Sigmoid colon (tissue), 7 donors: ENCODE data around the gene MEF2A. TPM values are rescaled to one million over a fixed set of nuclear protein-coding genes. Genes with fewer than 3 reads are reported as not detected.
A peak's percentile ranks its signal among the peaks of the same experiment; 100 is the strongest.

Experiments
- DNase-seq: peaks from one replicate; pipeline ENCODE4 v3.0.0-alpha.2; 2019
- H3K27ac ChIP-seq, 4 donors: fragments of 200-600 bp; sonication (generic); one replicate each; pipeline ENCODE4 v1.5.1; 2016 to 2019; ENCODE audit warnings: mild to moderate bottlenecking in 1 of 4
- H3K27me3 ChIP-seq, 3 donors: fragments of 200-600 bp; sonication (generic); one replicate each; pipeline ENCODE4 v1.5.1; 2019; ENCODE audit warnings: mild to moderate bottlenecking in 1 of 3
- H3K36me3 ChIP-seq, 4 donors: fragments of 200-600 bp; sonication (generic); one replicate each; pipeline ENCODE4 v1.5.1; 2016 to 2019
- H3K4me1 ChIP-seq, 4 donors: fragments of 200-600 bp; sonication (generic); one replicate each; pipeline ENCODE4 v1.5.1; 2017 to 2019
- H3K4me3 ChIP-seq, 4 donors: fragments of 200-600 bp; sonication (generic); one replicate each; pipeline ENCODE4 v1.5.1; 2017 to 2019; ENCODE audit warnings: mild to moderate bottlenecking in 2 of 4, moderate library complexity in 1 of 4
- H3K9me3 ChIP-seq, 4 donors: fragments of 200-600 bp in 3 of 4; sonication (generic) in 3 of 4; one replicate each; pipeline versions ENCODE4 v1.5.1 to v1.6.1; 2013 to 2019
- EP300 ChIP-seq, 4 donors: sonication (generic); formaldehyde crosslinking; IDR thresholded peaks; one replicate each; pipeline ENCODE4 v1.6.1; 2017; ENCODE audit warnings: antibody characterized with exemption in 4 of 4
- POLR2A ChIP-seq, 2 donors: fragments of 450-650 bp; IDR thresholded peaks; one replicate each; pipeline ENCODE4 v1.6.1; 2016; ENCODE audit warnings: antibody characterized with exemption in 2 of 2, mild to moderate bottlenecking in 2 of 2, moderate library complexity in 2 of 2
- POLR2AphosphoS5 ChIP-seq, 4 donors: sonication (generic); formaldehyde crosslinking; IDR thresholded peaks; one replicate each; pipeline ENCODE4 v1.6.1; 2017; ENCODE audit warnings: antibody characterized with exemption in 4 of 4
- WGBS, 2 donors: extraction: QIAGEN DNeasy Blood & Tissue Kit; methylation state at CpG; one replicate each; pipeline ENCODE4 v1.1.7; 2013; 5-methylcytosine and 5-hydroxymethylcytosine counted together
- intact Hi-C: fragments of 100-400 bp; cut with DNase I; formaldehyde crosslinking; loops from one replicate; pipeline ENCODE4 v1.15.1; 2023
- polyA plus RNA-seq, 3 donors: library from polyadenylated mRNA; stranded (reverse); fragments of 200-250 nt; gene quantifications; one replicate each; pipeline ENCODE4 v1.2.3, GENCODE V29; 2013
- total RNA-seq, 4 donors: library from RNA; depleted of rRNA; stranded (reverse); fragments of >200 nt; gene quantifications; one replicate each; pipeline ENCODE4 v1.1.0, GENCODE V29; 2016
- TF ChIP-seq, protein P1 (sequence below), 4 experiments: fragments of 450-650 bp in 3 of 4; fragments of 200-600 bp in 1 of 4; IDR thresholded peaks; one replicate each; pipeline ENCODE4 v1.5.1; 2016 to 2019; ENCODE audit warnings: antibody characterized with exemption in 4 of 4, mild to moderate bottlenecking in 3 of 4, moderate library complexity in 2 of 4
- donor health status: healthy with polysubstance abuse.
- donor health status: Bipolar disorder and iron deficiency.
- donor health status: healthy.

The MEF2A gene
- total and polyA plus RNA-seq, 7 donors: 11.6 to 123 (median 78.8) TPM

- no peak for DNase-seq
- peaks cover 0 to 21% (median 17%) of the 10 kb centered on the region in 4 donors for H3K4me1 ChIP-seq
- no peak overlapping the region for H3K27ac ChIP-seq
- H3K9me3 ChIP-seq: no peaks in the 10 kb centered on the region
- H3K4me3 ChIP-seq: no peak overlapping the region
- intact Hi-C loops: loop anchor here (5.0 kb wide), 1 partner anchor 74 kb away; no protein-coding TSS in a partner anchor
- no peaks in the 10 kb centered on the region for H3K36me3 ChIP-seq
- 92 to 94% methylated on average over 10 of the region's 10 CpGs for WGBS, 2 donors
- no peak for TF ChIP-seq POLR2AphosphoS5 (IDR thresholded peaks at IDR 0.05)
- TF ChIP-seq EP300 (IDR thresholded peaks at IDR 0.05): no peak
- TF ChIP-seq, protein P1, sequence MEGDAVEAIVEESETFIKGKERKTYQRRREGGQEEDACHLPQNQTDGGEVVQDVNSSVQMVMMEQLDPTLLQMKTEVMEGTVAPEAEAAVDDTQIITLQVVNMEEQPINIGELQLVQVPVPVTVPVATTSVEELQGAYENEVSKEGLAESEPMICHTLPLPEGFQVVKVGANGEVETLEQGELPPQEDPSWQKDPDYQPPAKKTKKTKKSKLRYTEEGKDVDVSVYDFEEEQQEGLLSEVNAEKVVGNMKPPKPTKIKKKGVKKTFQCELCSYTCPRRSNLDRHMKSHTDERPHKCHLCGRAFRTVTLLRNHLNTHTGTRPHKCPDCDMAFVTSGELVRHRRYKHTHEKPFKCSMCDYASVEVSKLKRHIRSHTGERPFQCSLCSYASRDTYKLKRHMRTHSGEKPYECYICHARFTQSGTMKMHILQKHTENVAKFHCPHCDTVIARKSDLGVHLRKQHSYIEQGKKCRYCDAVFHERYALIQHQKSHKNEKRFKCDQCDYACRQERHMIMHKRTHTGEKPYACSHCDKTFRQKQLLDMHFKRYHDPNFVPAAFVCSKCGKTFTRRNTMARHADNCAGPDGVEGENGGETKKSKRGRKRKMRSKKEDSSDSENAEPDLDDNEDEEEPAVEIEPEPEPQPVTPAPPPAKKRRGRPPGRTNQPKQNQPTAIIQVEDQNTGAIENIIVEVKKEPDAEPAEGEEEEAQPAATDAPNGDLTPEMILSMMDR (IDR thresholded peaks at IDR 0.05): no peak
- TF ChIP-seq POLR2A (IDR thresholded peaks at IDR 0.05): no peak
- no peaks in the 10 kb centered on the region for H3K27me3 ChIP-seq
Observed at GRCh38 chr15:99561476-99562230, 4.1 kb upstream of the MEF2A start.

GRCh38 chr15:99562238-99562637 is 3.5 kb upstream of the MEF2A start:
- no peak for DNase-seq
- intact Hi-C loops: loop anchor here (5.0 kb wide), 1 partner anchor 75 kb away; no protein-coding TSS in a partner anchor
- Histone ChIP-seq H3K9me3 (no peaks in the 10 kb centered on the region), H3K4me1 (peaks cover 0 to 21% (median 17%) of the 10 kb centered on the region in 4 donors), H3K36me3 (no peaks in the 10 kb centered on the region), H3K27ac (no peak overlapping the region), H3K27me3 (no peaks in the 10 kb centered on the region), H3K4me3 (no peak overlapping the region)
- no peak for TF ChIP-seq POLR2AphosphoS5 (IDR thresholded peaks at IDR 0.05)
- TF ChIP-seq POLR2A (IDR thresholded peaks at IDR 0.05): no peak
- TF ChIP-seq, protein P1 (IDR thresholded peaks at IDR 0.05): no peak
- no peak for TF ChIP-seq EP300 (IDR thresholded peaks at IDR 0.05)
- WGBS, 2 donors: 56 to 89% methylated on average over 2 of the region's 2 CpGs

- Histone ChIP-seq H3K27ac (peak overlapping the region; percentile 99 to 100 (median 100)), H3K27me3 (no peaks in the 10 kb centered on the region), H3K4me3 (peak overlapping the region; percentile 16 to 98 (median 94)), H3K4me1 (peaks cover 0 to 42% (median 35%) of the 10 kb centered on the region in 4 donors), H3K9me3 (no peaks in the 10 kb centered on the region), H3K36me3 (no peaks in the 10 kb centered on the region)
- WGBS, 2 donors: 40 to 43% methylated on average over 11 of the region's 11 CpGs
- peak; percentile 75 for DNase-seq
- TF ChIP-seq EP300 (IDR thresholded peaks at IDR 0.05): no peak
- TF ChIP-seq POLR2AphosphoS5 (IDR thresholded peaks at IDR 0.05): peak in 2 of 4 donors; percentile 16 to 24
- no peak for TF ChIP-seq POLR2A (IDR thresholded peaks at IDR 0.05)
- intact Hi-C loops: loop anchor here (1.0 to 5.0 kb wide), 6 partner anchors 53 to 157 kb away; no protein-coding TSS in a partner anchor
Observed at GRCh38 chr15:99564221-99565048, 1.3 kb upstream of the MEF2A start.

GRCh38 chr15:99565049-99565298 is 810 bp upstream of the MEF2A start:
- Histone ChIP-seq H3K4me3 (peak overlapping the region; percentile 16 to 98 (median 94)), H3K4me1 (peaks cover 0 to 45% (median 35%) of the 10 kb centered on the region in 4 donors), H3K27me3 (no peaks in the 10 kb centered on the region), H3K36me3 (no peaks in the 10 kb centered on the region), H3K9me3 (no peaks in the 10 kb centered on the region), H3K27ac (peak overlapping the region; percentile 99 to 100 (median 100))
- 2 to 8% methylated on average over 22 of the region's 22 CpGs for WGBS, 2 donors
- TF ChIP-seq POLR2A (IDR thresholded peaks at IDR 0.05) (no peak), POLR2AphosphoS5 (IDR thresholded peaks at IDR 0.05) (peak in 2 of 4 donors; percentile 29 to 37), EP300 (IDR thresholded peaks at IDR 0.05) (no peak)
- DNase-seq: no peak
- intact Hi-C loops: loop anchor here (1.0 to 5.0 kb wide), 5 partner anchors 52 to 158 kb away; no protein-coding TSS in a partner anchor

DNA sequence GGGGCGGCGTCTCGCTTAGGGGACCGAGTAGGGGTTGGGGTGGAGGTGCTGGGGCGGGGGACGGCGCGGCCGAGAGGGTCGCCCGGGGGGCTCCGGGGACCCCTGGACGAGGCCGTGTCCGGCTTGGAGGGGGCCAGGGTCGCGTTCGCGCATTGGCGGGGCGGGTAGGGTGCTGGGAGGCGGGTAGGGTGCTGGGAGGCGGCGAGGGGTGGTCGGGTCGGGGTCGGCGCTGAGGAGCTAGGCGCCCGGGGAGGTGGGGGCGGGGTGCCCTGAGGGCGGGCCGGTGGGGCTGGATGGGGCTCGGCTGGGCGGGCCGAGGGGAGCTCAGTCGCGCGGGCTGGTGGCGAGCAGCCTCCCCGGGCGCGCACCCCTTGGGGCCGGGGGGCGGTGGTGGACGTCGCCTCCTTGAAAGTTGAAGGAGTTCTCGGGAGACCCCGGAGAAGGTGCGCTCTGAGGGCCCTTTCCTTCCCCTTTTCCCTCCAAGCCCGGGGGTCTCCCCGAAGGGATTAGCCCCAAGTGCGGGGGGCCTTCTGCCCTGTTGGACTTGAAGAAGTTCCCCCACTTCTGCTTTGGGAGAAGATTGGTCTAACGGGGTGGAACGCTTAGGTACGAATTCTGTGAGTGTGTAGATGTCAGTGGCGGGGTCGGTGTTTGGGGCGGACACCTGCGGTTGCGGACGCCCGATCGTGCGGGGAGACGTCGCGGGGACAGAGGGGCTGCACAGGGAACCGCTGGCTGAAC is 543 bp downstream of the MEF2A start:
- Histone ChIP-seq H3K9me3 (no peaks in the 10 kb centered on the region), H3K4me3 (peak overlapping the region; percentile 91 to 98 (median 96)), H3K27me3 (no peaks in the 10 kb centered on the region), H3K4me1 (peaks cover 0 to 58% (median 42%) of the 10 kb centered on the region in 4 donors), H3K27ac (peak overlapping the region; percentile 99 to 100 (median 100)), H3K36me3 (no peaks in the 10 kb centered on the region)
- intact Hi-C loops: loop anchor here (5.0 kb wide), 3 partner anchors 51 to 159 kb away; no protein-coding TSS in a partner anchor
- WGBS, 2 donors: 0 to 1% methylated on average over 69 of the region's 69 CpGs
- DNase-seq: peak; percentile 75
- TF ChIP-seq POLR2A (IDR thresholded peaks at IDR 0.05) (no peak), POLR2AphosphoS5 (IDR thresholded peaks at IDR 0.05) (peak in 3 of 4 donors; percentile 5 to 25 (median 5))
- TF ChIP-seq, protein P1 (IDR thresholded peaks at IDR 0.05): no peak
